Thoracic aorta (tissue), 2 donors: Measurements from ENCODE around the gene VSIG10. TPM values are rescaled to one million over a fixed set of nuclear protein-coding genes. Genes with fewer than 3 reads are reported as not detected.

Source experiments
- ATAC-seq: fragments of 150-250 bp; one replicate; pipeline ENCODE4 v1.8.0; 2017; ENCODE audit warnings: low read depth; ENCODE audit not compliant: insufficient number of reproducible peaks, low FRiP score
- DNase-seq: peaks from one replicate; pipeline ENCODE4 v3.0.0-alpha.2; 2020; ENCODE audit warnings: low spot score
- H3K27ac ChIP-seq, 2 donors: fragments of 200-600 bp; sonication (generic); 1 replicate in 1 of 2; 2 replicates in 1 of 2; pipeline ENCODE4 v1.5.1; 2016; ENCODE audit warnings: mild to moderate bottlenecking in 2 of 2, moderate library complexity in 2 of 2
- H3K27me3 ChIP-seq: fragments of 200-600 bp; sonication (generic); replicated peaks from 2 replicates; pipeline ENCODE4 v1.6.0; 2016; ENCODE audit warnings: mild to moderate bottlenecking; ENCODE audit not compliant: insufficient read depth
- H3K36me3 ChIP-seq: fragments of 200-600 bp; sonication (generic); one replicate; pipeline ENCODE4 v1.5.1; 2016
- H3K4me1 ChIP-seq, 2 donors: fragments of 200-600 bp; sonication (generic); 1 replicate in 1 of 2; 2 replicates in 1 of 2; pipeline versions ENCODE4 v1.5.1 to v1.6.0; 2016; ENCODE audit warnings: low read depth in 2 of 2, mild to moderate bottlenecking in 1 of 2; ENCODE audit not compliant: control insufficient read depth in 1 of 2
- H3K4me3 ChIP-seq: fragments of 200-600 bp; sonication (generic); 2 replicates; pipeline ENCODE4 v1.5.1; 2016; ENCODE audit warnings: mild to moderate bottlenecking
- H3K9me3 ChIP-seq: fragments of 200-600 bp; sonication (generic); 2 replicates; pipeline ENCODE4 v1.5.1; 2016
- total RNA-seq, 2 donors: library from RNA; depleted of rRNA; stranded (reverse); fragments of >200 nt; gene quantifications; one replicate each; pipeline versions ENCODE4 v1.1.0 to v1.2.3, GENCODE V29; 2016
- TF ChIP-seq, protein P1 (sequence below): fragments of 200-600 bp; sonication (generic); IDR thresholded peaks from one replicate; pipeline ENCODE4 v1.5.1; 2019; ENCODE audit warnings: antibody characterized with exemption

The VSIG10 gene
- total RNA-seq, 2 donors from 2014 or later = 13.0 to 21.9 TPM

DNA sequence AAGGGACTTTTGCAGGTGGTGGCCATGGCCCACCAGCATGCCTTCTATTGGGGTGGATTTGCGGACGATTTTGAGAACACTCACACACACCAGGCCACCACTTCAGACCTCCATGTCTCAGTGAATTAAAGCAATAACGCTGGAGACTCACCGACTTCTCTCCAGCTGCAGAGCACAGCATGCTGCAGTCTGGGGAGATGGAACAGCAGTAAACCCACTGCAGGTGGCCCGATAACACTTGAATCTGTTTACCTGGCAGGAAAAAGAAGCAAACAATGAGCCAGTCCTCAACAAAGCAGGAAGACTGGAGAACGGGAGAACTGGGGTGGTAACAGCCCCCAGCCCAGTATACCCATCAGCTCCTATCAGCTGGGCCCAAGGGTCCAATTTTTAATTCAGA, 65.7 kb downstream of the VSIG10 start:
- Histone ChIP-seq H3K9me3 (no peaks in the 10 kb centered on the region), H3K27ac (no peak overlapping the region), H3K4me3 (no peak overlapping the region), H3K27me3 (no peaks in the 10 kb centered on the region), H3K4me1 (no peaks in the 10 kb centered on the region), H3K36me3 (peaks cover 78% of the 10 kb centered on the region)
- TF ChIP-seq, protein P1, sequence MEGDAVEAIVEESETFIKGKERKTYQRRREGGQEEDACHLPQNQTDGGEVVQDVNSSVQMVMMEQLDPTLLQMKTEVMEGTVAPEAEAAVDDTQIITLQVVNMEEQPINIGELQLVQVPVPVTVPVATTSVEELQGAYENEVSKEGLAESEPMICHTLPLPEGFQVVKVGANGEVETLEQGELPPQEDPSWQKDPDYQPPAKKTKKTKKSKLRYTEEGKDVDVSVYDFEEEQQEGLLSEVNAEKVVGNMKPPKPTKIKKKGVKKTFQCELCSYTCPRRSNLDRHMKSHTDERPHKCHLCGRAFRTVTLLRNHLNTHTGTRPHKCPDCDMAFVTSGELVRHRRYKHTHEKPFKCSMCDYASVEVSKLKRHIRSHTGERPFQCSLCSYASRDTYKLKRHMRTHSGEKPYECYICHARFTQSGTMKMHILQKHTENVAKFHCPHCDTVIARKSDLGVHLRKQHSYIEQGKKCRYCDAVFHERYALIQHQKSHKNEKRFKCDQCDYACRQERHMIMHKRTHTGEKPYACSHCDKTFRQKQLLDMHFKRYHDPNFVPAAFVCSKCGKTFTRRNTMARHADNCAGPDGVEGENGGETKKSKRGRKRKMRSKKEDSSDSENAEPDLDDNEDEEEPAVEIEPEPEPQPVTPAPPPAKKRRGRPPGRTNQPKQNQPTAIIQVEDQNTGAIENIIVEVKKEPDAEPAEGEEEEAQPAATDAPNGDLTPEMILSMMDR = no peak
- no peak for ATAC-seq
- no peak for DNase-seq

DNA sequence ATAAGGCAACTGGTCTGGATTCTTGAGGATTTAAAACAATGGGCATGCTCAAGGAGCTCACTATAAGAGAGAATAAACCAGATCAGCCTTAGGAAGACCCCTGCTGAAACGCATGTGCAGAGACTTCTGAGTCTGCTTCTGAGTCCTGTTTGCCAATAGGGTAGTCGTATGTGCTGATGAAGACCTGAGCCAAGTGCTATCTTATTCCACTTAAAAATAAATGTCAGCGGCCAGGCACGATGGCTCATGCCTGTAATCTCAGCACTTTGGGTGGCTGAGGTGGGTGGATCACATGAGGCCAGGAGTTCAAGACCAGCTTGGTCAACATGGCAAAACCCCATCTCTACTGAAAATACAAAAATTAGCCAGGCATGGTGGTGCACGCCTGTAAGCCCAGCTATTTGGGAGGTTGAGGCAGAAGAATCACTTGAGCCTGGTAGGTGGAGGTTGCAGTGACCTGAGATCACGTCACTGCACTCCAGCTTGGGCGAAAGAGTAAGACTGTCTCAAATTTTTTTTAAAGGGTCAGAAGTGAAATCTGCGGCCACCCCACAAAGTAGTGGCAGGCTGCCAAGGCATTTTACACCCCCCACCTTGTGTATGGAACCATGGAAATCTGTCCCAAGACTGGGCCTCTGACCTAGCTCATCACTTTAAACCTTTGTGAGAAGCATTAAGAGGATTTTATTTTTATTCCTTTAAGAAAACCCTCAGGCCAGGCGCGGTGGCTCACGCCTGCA, 67.0 kb downstream of the VSIG10 start:
- H3K27ac ChIP-seq = no peak overlapping the region
- DNase-seq = no peak
- H3K9me3 ChIP-seq = no peaks in the 10 kb centered on the region
- ATAC-seq = no peak
- peaks cover 67% of the 10 kb centered on the region for H3K36me3 ChIP-seq
- no peaks in the 10 kb centered on the region for H3K27me3 ChIP-seq
- TF ChIP-seq, protein P1 = no peak
- no peaks in the 10 kb centered on the region for H3K4me1 ChIP-seq
- H3K4me3 ChIP-seq = no peak overlapping the region

DNA sequence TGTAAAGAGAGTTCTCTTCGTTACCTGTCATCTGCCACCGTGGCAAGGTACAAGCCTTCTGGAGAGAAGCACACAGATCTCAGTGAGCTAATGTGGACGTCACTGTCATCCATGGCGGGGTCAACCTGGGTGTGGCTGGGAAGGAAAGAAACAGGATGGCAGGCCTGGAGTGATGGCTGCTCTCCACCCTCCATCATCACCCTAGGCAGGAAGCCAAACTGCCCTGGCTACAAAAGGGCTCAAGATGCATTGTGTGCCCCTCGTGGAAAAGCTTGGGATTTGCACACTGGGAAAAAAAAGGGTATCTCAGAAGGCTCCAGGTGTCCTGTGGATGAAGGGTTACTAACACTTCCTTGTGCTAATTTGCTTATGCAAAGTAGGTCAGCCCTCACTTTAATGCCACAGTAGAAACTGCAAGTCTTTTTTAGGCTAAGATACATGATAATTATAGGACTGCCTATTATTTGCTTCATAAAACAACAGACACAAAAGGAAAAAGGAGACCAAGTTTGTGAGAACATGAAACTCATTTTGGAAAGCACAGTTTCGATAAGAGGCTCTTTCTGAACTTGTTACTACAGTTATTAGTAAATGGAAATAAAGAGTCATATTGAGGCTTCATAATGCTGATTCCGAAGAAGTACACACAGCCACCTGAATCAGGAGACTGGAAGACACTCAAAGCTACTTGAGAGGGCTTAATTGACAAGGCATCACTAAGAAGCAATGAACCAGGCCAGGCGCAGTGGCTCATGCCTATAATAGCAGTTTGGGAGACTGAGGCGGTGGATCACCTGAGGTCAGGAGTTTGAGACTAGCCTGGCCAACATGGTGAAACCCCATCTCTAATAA, 68.4 kb downstream of the VSIG10 start:
- TF ChIP-seq, protein P1 = no peak
- H3K36me3 ChIP-seq = peaks cover 71% of the 10 kb centered on the region
- no peaks in the 10 kb centered on the region for H3K27me3 ChIP-seq
- no peak for ATAC-seq
- H3K4me3 ChIP-seq = no peak overlapping the region
- no peaks in the 10 kb centered on the region for H3K4me1 ChIP-seq
- no peak overlapping the region for H3K27ac ChIP-seq
- no peaks in the 10 kb centered on the region for H3K9me3 ChIP-seq
- DNase-seq = no peak

DNA sequence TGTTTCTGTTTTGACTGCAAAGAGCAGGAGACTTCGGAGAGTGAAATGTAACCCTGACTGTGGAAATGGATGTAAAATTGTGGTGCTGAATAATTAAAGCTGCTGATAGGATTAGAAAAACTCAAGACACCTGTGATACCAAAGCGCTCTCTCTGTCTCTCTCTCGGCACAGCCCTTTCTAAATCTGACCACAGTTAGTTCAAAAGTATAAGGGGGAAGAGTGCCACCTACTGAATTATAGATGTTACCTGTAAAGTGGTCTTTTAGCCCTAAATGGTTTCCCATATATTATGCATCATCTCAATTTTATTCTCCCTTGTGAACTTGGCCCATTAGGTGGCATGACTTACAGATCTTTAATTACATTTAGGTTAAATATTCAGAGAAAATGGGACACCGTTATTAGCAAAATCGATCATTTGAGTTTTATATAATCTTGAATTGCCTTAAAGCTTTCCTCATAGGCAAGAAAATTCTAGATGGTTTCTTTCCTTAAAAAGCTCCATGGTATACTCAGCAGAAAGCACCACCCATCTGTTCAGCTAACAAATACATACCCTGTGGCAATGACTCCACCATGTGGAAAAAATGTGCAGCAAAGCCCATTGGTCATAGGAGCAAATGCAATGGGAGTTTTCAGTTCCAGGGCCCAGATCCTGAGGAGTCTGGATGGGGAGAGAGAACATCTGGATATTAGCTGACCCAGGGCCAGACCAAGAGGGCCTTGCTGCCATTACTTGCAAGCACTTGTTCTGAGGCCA, 69.2 kb downstream of the VSIG10 start:
- no peaks in the 10 kb centered on the region for H3K4me1 ChIP-seq
- DNase-seq = no peak
- no peak overlapping the region for H3K4me3 ChIP-seq
- H3K9me3 ChIP-seq = no peaks in the 10 kb centered on the region
- H3K27me3 ChIP-seq = no peaks in the 10 kb centered on the region
- H3K36me3 ChIP-seq = peaks cover 66% of the 10 kb centered on the region
- ATAC-seq = no peak
- H3K27ac ChIP-seq = no peak overlapping the region
- TF ChIP-seq, protein P1 = no peak

DNA sequence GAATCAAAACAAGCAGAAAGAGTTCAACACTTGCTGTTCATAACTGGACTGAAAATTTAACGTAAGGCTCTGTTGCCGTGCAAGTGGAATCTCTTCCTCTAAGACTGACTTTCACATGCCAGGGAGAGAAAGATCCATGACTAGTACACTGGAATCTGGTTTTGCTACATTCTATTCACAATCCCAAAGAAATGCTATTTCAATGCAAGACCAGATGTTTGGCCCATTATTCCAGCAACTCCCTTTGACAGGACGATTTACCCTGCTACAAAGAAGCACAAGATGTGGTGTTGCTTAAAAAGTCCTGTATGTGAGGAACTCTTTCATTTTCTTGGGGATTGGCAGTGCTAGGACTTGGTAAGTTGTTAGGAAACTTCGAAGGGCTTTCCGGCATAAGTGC, 69.9 kb downstream of the VSIG10 start:
- H3K4me1 ChIP-seq = no peaks in the 10 kb centered on the region

More for the DNA sequence above, 69.9 kb downstream of the VSIG10 start:
- no peak for DNase-seq
- Histone ChIP-seq H3K4me3 (no peak overlapping the region), H3K27ac (no peak overlapping the region), H3K9me3 (no peaks in the 10 kb centered on the region), H3K36me3 (peaks cover 60% of the 10 kb centered on the region), H3K27me3 (no peaks in the 10 kb centered on the region)
- no peak for ATAC-seq
- TF ChIP-seq, protein P1 = no peak
